HEK293T (cell line): ENCODE measurements around the gene CHMP6.

Experiments
- BHLHE40 ChIP-seq: fragments of 450-650 bp; IDR thresholded peaks from 2 replicates; pipeline ENCODE4 v1.6.1; 2016; ENCODE audit warnings: mild to moderate bottlenecking, moderate library complexity, borderline replicate concordance
- CTBP1 ChIP-seq: fragments of 450-650 bp; IDR thresholded peaks from 2 replicates; pipeline ENCODE4 v1.6.1; 2016; ENCODE audit warnings: borderline replicate concordance
- FOXK2 ChIP-seq: fragments of 450-650 bp; IDR thresholded peaks from 2 replicates; pipeline ENCODE4 v1.6.1; 2016; ENCODE audit warnings: mild to moderate bottlenecking
- FOXM1 ChIP-seq: fragments of 450-650 bp; IDR thresholded peaks from 2 replicates; pipeline ENCODE4 v1.6.1; 2017; ENCODE audit warnings: mild to moderate bottlenecking, borderline replicate concordance
- NFRKB ChIP-seq: fragments of 450-650 bp; IDR thresholded peaks from 2 replicates; pipeline ENCODE4 v1.6.1; 2016; ENCODE audit warnings: mild to moderate bottlenecking, moderate library complexity
- SP1 ChIP-seq: fragments of 450-650 bp; IDR thresholded peaks from 2 replicates; pipeline ENCODE4 v1.6.1; 2017
- SUZ12 ChIP-seq: fragments of 450-650 bp; IDR thresholded peaks from 2 replicates; pipeline ENCODE4 v1.6.1; 2016; ENCODE audit warnings: mild to moderate bottlenecking
- TARDBP ChIP-seq: fragments of 450-650 bp; IDR thresholded peaks from 2 replicates; pipeline ENCODE4 v1.6.1; 2016
- TF ChIP-seq, protein P1 (sequence below): fragments of 450-650 bp; IDR thresholded peaks from 2 replicates; pipeline ENCODE4 v1.6.1; 2016

DNA sequence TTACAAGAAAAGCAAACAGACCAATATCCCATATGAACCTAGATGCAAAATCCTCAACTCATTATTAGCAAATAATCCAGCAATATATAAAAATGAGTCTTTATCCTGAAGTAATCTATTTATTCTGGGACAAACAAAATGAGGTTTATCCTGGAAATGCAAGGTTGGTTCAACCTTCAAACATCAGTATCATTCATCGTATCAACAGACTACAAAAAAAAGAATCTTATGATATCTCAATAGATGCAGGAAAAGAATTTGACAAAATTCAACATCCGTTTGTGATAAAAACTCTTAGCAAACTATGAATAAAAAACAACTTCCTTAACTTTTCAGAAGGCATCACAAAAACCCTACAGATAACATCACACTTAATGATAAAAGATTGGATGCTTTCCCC is 24.9 kb downstream of the CHMP6 start:
- no peak for TF ChIP-seq SUZ12
- TF ChIP-seq SP1, result no peak
- TF ChIP-seq, protein P1, sequence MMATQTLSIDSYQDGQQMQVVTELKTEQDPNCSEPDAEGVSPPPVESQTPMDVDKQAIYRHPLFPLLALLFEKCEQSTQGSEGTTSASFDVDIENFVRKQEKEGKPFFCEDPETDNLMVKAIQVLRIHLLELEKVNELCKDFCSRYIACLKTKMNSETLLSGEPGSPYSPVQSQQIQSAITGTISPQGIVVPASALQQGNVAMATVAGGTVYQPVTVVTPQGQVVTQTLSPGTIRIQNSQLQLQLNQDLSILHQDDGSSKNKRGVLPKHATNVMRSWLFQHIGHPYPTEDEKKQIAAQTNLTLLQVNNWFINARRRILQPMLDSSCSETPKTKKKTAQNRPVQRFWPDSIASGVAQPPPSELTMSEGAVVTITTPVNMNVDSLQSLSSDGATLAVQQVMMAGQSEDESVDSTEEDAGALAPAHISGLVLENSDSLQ, result no peak
- TF ChIP-seq BHLHE40, result no peak
- no peak for TF ChIP-seq TARDBP
- TF ChIP-seq FOXM1, result no peak
- TF ChIP-seq NFRKB, result no peak
- TF ChIP-seq CTBP1, result no peak
- no peak for TF ChIP-seq FOXK2
